Tibial nerve (tissue), 4 donors: ENCODE data around the gene KCTD7. TPM values are rescaled to one million over a fixed set of nuclear protein-coding genes. Genes with fewer than 3 reads are reported as not detected.

Experiments
- DNase-seq, 2 donors: peaks; one replicate each; pipeline ENCODE4 v3.0.0-alpha.2; 2019; ENCODE audit warnings: low spot score in 2 of 2
- H3K27ac ChIP-seq, 4 donors: fragments of 200-600 bp; sonication (generic) in 3 of 4; one replicate each; pipeline ENCODE4 v1.5.1; 2017 to 2019; ENCODE audit warnings: mild to moderate bottlenecking in 1 of 4
- H3K27me3 ChIP-seq, 2 donors: fragments of 200-600 bp; sonication (generic) in 1 of 2; one replicate each; pipeline versions ENCODE4 v1.5.1 to v1.6.0; 2017 to 2019
- H3K36me3 ChIP-seq, 3 donors: fragments of 200-600 bp; sonication (generic); one replicate each; pipeline ENCODE4 v1.5.1; 2018 to 2019
- H3K4me1 ChIP-seq, 4 donors: fragments of 200-600 bp; sonication (generic) in 3 of 4; one replicate each; pipeline ENCODE4 v1.5.1; 2017 to 2019
- H3K4me3 ChIP-seq, 4 donors: fragments of 200-600 bp; sonication (generic) in 3 of 4; one replicate each; pipeline ENCODE4 v1.5.1; 2017 to 2019; ENCODE audit warnings: mild to moderate bottlenecking in 1 of 4, moderate library complexity in 1 of 4
- H3K9me3 ChIP-seq, 4 donors: fragments of 200-600 bp; sonication (generic) in 3 of 4; one replicate each; pipeline ENCODE4 v1.5.1; 2017 to 2019
- CTCF ChIP-seq, 5 experiments: fragments of 200-600 bp in 3 of 5; fragments of 450-650 bp in 2 of 5; sonication (generic) in 3 of 5; IDR thresholded peaks; one replicate each; pipeline ENCODE4 v1.5.1; 2016 to 2019; ENCODE audit warnings: antibody characterized with exemption in 5 of 5, mild to moderate bottlenecking in 3 of 5, moderate library complexity in 2 of 5
- EP300 ChIP-seq, 2 donors: sonication (generic); formaldehyde crosslinking; IDR thresholded peaks; one replicate each; pipeline ENCODE4 v1.6.1; 2017; ENCODE audit warnings: antibody characterized with exemption in 2 of 2, mild to moderate bottlenecking in 1 of 2
- POLR2A ChIP-seq, 2 donors: fragments of 450-650 bp; IDR thresholded peaks; one replicate each; pipeline ENCODE4 v1.6.1; 2017; ENCODE audit warnings: antibody characterized with exemption in 2 of 2, mild to moderate bottlenecking in 2 of 2, moderate library complexity in 2 of 2
- WGBS, 2 donors: methylation state at CpG; one replicate each; pipeline ENCODE4 v1.1.5; 2018; 5-methylcytosine and 5-hydroxymethylcytosine counted together
- total RNA-seq, 4 donors: library from RNA; depleted of rRNA; stranded (reverse); fragments of >200 nt; gene quantifications; one replicate each; pipeline ENCODE4 v1.1.0, GENCODE V29; 2016

The KCTD7 gene
- total RNA-seq, 4 donors from 2014 or later = 15.9 to 28.8 (median 22.1) TPM

- H3K4me1 ChIP-seq = peaks cover 0 to 29% (median 11%) of the 10 kb centered on the region in 4 donors
- TF ChIP-seq CTCF (IDR thresholded peaks at IDR 0.05) = no peak
- no peak for TF ChIP-seq POLR2A (IDR thresholded peaks at IDR 0.05)
- no peak for TF ChIP-seq EP300 (IDR thresholded peaks at IDR 0.05)
- no peak for DNase-seq
- H3K9me3 ChIP-seq = no peaks in the 10 kb centered on the region
- H3K36me3 ChIP-seq = no peaks in the 10 kb centered on the region
- H3K27me3 ChIP-seq = no peaks in the 10 kb centered on the region
- no peak overlapping the region for H3K27ac ChIP-seq
- no peak overlapping the region for H3K4me3 ChIP-seq
- WGBS, 2 donors = 79 to 82% methylated on average over 3 of the region's 3 CpGs
These were observed 2.2 kb upstream of the KCTD7 start for GRCh38 chr7:66626331-66626934.

- TF ChIP-seq POLR2A (IDR thresholded peaks at IDR 0.05) (peak in 1 of 2 donors; percentile 29), EP300 (IDR thresholded peaks at IDR 0.05) (peak in 1 of 2 donors; percentile 5), CTCF (IDR thresholded peaks at IDR 0.05) (no peak)
- peak overlapping the region in 2 of 4 donors; percentile 90 to 93 for H3K4me3 ChIP-seq
- no peaks in the 10 kb centered on the region for H3K36me3 ChIP-seq
- peak in 1 of 2 donors; percentile 25 for DNase-seq
- 65 to 69% methylated on average over 10 of the region's 10 CpGs for WGBS, 2 donors
- H3K4me1 ChIP-seq = peaks cover 0 to 33% (median 11%) of the 10 kb centered on the region in 4 donors
- peak overlapping the region in 3 of 4 donors; percentile 90 to 99 (median 98) for H3K27ac ChIP-seq
- H3K27me3 ChIP-seq = no peaks in the 10 kb centered on the region
- H3K9me3 ChIP-seq = no peaks in the 10 kb centered on the region
These were observed 1.5 kb upstream of the KCTD7 start for GRCh38 chr7:66627151-66627681.

GRCh38 chr7:66627881-66628360 is 760 bp upstream of the KCTD7 start:
- TF ChIP-seq CTCF (IDR thresholded peaks at IDR 0.05) (no peak), POLR2A (IDR thresholded peaks at IDR 0.05) (no peak), EP300 (IDR thresholded peaks at IDR 0.05) (no peak)
- Histone ChIP-seq H3K4me1 (peaks cover 0 to 33% (median 11%) of the 10 kb centered on the region in 4 donors), H3K36me3 (peaks cover 0 to 1% (median 0%) of the 10 kb centered on the region in 3 donors), H3K27ac (peak overlapping the region; percentile 89 to 99 (median 94)), H3K27me3 (no peaks in the 10 kb centered on the region), H3K4me3 (peak overlapping the region; percentile 57 to 93 (median 79)), H3K9me3 (no peaks in the 10 kb centered on the region)
- DNase-seq = no peak
- 1 to 3% methylated on average over 18 of the region's 18 CpGs for WGBS, 2 donors

- 26 to 29% methylated on average over 14 of the region's 35 CpGs for WGBS, 2 donors
- no peak for TF ChIP-seq EP300 (IDR thresholded peaks at IDR 0.05)
- TF ChIP-seq POLR2A (IDR thresholded peaks at IDR 0.05) = no peak
- no peak for TF ChIP-seq CTCF (IDR thresholded peaks at IDR 0.05)
- DNase-seq = peak in 1 of 2 donors; percentile 35
These were observed 761 bp downstream of the KCTD7 start for GRCh38 chr7:66629222-66630062.

More at GRCh38 chr7:66629222-66630062, 761 bp downstream of the KCTD7 start:
- H3K27ac ChIP-seq = peak overlapping the region; percentile 93 to 99 (median 98)
- H3K27me3 ChIP-seq = no peaks in the 10 kb centered on the region
- H3K4me1 ChIP-seq = peaks cover 0 to 33% (median 11%) of the 10 kb centered on the region in 4 donors
- peaks cover 0 to 15% (median 3%) of the 10 kb centered on the region in 3 donors for H3K36me3 ChIP-seq
- peak overlapping the region; percentile 73 to 95 (median 92) for H3K4me3 ChIP-seq
- H3K9me3 ChIP-seq = no peaks in the 10 kb centered on the region
